ENCODE data around the gene PITPNM2. TPM values are rescaled to one million over a fixed set of nuclear protein-coding genes. Genes with fewer than 3 reads are reported as not detected.

The PITPNM2 gene
- total RNA-seq, 4 donors from 2014 or later: 10.4 to 24.4 (median 13.3) TPM

DNA sequence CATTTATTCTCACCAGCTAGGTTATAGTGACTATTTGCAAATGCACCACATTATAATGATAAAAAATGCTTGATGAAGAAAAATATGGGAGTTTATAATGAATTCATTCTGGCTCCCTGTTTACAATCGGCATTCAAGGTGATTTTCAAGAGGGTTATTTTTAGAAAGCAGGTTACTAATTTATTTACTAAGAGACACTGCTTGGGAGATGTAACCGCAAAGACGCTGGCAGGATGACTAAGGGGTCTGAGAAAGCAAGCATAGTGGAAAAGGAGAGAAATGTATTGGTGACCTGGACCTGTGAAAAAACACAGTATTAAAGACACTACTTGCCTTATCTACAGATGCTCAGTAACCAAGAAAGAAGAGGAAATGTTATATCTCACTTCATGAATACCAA lies 13.3 kb upstream of the PITPNM2 start:
- Histone ChIP-seq H3K4me3 (no peak overlapping the region), H3K9me3 (no peaks in the 10 kb centered on the region), H3K27ac (replicated peaks in 1 of 4) (no peak overlapping the region), H3K36me3 (peaks cover 0 to 56% (median 37%) of the 10 kb centered on the region in 4 donors), H3K27me3 (no peaks in the 10 kb centered on the region), H3K4me1 (no peaks in the 10 kb centered on the region)
- DNase-seq (ENCODE audit: extremely low spot score): no peak
- intact Hi-C loops (cut with DNase I): no loop called here
- 92% methylated on average over 3 of the region's 3 CpGs for WGBS
- TF ChIP-seq, protein P1, sequence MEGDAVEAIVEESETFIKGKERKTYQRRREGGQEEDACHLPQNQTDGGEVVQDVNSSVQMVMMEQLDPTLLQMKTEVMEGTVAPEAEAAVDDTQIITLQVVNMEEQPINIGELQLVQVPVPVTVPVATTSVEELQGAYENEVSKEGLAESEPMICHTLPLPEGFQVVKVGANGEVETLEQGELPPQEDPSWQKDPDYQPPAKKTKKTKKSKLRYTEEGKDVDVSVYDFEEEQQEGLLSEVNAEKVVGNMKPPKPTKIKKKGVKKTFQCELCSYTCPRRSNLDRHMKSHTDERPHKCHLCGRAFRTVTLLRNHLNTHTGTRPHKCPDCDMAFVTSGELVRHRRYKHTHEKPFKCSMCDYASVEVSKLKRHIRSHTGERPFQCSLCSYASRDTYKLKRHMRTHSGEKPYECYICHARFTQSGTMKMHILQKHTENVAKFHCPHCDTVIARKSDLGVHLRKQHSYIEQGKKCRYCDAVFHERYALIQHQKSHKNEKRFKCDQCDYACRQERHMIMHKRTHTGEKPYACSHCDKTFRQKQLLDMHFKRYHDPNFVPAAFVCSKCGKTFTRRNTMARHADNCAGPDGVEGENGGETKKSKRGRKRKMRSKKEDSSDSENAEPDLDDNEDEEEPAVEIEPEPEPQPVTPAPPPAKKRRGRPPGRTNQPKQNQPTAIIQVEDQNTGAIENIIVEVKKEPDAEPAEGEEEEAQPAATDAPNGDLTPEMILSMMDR (IDR thresholded peaks at IDR 0.05): no peak
- TF ChIP-seq POLR2A (IDR thresholded peaks at IDR 0.05; ENCODE audit: low read depth) (no peak), POLR2AphosphoS5 (IDR thresholded peaks at IDR 0.05) (no peak), EP300 (IDR thresholded peaks at IDR 0.05) (no peak)

DNA sequence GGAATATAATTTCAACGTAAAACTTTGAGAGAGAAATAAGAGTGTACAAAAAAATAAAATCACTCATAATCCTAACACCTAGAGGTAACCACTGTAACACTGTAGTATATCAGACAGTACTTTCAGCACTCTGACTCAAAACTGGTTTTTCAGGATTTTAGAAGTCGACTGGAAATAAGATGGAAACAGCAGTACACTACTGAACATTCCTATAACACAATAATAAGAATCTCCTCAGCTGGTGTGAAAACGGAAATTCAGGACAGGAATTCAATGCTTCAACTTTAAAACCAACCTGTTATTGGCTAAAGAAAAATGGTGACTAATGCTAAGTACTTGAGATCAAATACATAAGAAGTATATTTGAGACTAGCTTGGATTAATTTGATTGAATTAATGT lies 12.3 kb upstream of the PITPNM2 start:
- Histone ChIP-seq H3K9me3 (no peaks in the 10 kb centered on the region), H3K4me1 (no peaks in the 10 kb centered on the region), H3K4me3 (no peak overlapping the region), H3K36me3 (peaks cover 0 to 58% (median 37%) of the 10 kb centered on the region in 4 donors), H3K27me3 (no peaks in the 10 kb centered on the region), H3K27ac (replicated peaks in 1 of 4) (no peak overlapping the region)
- intact Hi-C loops (cut with DNase I): no loop called here
- 92% methylated on average over 3 of the region's 3 CpGs for WGBS
- no peak for DNase-seq (ENCODE audit: extremely low spot score)
- TF ChIP-seq EP300 (IDR thresholded peaks at IDR 0.05) (no peak), POLR2A (IDR thresholded peaks at IDR 0.05; ENCODE audit: low read depth) (no peak), POLR2AphosphoS5 (IDR thresholded peaks at IDR 0.05) (no peak)
- TF ChIP-seq, protein P1 (IDR thresholded peaks at IDR 0.05): no peak

DNA sequence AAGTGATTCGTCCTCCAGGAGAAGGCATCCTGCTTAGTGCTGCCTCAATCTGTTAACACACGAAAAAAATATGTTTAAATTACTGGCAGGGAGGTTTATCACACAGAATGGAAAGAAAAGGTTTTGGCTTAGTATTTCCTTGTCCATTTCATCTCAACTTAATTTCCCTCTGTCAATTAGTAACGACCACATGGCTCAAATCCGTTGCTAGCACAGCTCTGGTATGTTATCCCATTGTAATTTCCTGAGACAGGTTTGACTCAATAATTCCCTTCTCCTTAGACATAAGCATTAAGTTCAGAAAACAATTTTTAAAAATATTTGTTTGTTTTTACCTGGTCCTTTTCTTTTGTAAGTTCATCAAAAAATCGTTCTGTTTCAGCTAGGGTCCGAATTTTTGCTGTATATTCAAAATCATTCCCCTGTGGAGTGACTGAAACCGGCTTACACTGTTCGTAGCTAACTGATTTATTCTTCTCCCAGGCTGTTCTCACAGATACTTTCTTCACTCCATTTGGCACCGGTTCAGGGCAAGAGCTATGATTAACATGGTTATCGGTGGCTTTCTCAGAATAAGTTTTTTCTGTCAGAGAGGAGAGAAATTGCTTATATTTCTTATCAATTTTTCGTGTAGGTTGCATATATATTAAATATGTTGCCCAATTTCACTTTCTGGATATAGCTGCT lies 10.1 kb upstream of the PITPNM2 start:
- intact Hi-C loops (cut with DNase I): no loop called here
- no peaks in the 10 kb centered on the region for H3K4me1 ChIP-seq
- H3K36me3 ChIP-seq: peaks cover 0 to 50% (median 32%) of the 10 kb centered on the region in 4 donors
- no peak overlapping the region for H3K27ac ChIP-seq (replicated peaks in 1 of 4)
- DNase-seq (ENCODE audit: extremely low spot score): no peak
- WGBS: 75% methylated on average over 11 of the region's 11 CpGs
- H3K9me3 ChIP-seq: no peaks in the 10 kb centered on the region
- no peak overlapping the region for H3K4me3 ChIP-seq
- TF ChIP-seq, protein P1 (IDR thresholded peaks at IDR 0.05): no peak
- TF ChIP-seq POLR2AphosphoS5 (IDR thresholded peaks at IDR 0.05): no peak
- no peaks in the 10 kb centered on the region for H3K27me3 ChIP-seq

DNA sequence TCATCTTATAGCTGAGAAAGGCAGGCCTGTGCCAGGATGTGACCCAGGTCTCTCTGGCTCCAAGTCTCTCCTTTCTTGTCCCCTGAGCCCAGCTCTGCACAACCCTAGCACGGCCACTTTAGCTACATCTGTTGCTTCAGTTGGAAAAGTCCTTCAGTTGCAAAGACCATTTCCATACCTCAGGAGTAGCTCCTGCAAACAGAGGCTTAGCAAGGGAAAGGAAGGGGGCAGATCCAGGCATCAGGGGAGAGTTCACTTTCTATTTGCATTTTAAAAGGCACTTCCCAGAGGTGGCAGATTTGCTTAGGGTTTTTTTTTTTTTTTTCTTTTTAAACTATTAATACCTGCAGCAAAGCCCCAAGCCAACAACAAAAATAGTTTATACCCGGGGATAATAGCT lies 3.0 kb upstream of the PITPNM2 start:
- Histone ChIP-seq H3K27me3 (no peaks in the 10 kb centered on the region), H3K4me1 (peaks cover 14 to 30% (median 23%) of the 10 kb centered on the region in 4 donors), H3K27ac (replicated peaks in 1 of 4) (no peak overlapping the region), H3K9me3 (no peaks in the 10 kb centered on the region), H3K36me3 (peaks cover 0 to 10% (median 2%) of the 10 kb centered on the region in 4 donors), H3K4me3 (no peak overlapping the region)
- DNase-seq (ENCODE audit: extremely low spot score): no peak
- WGBS: 71% methylated on average over 2 of the region's 2 CpGs
- intact Hi-C loops (cut with DNase I): loop anchor here (5.0 to 10.0 kb wide), 2 partner anchors 78 to 179 kb away; partner anchors contain the start of genes MPHOSPH9, MTRFR and OGFOD2
- TF ChIP-seq EP300 (IDR thresholded peaks at IDR 0.05) (no peak), POLR2A (IDR thresholded peaks at IDR 0.05; ENCODE audit: low read depth) (no peak), POLR2AphosphoS5 (IDR thresholded peaks at IDR 0.05) (no peak)
- TF ChIP-seq, protein P1 (IDR thresholded peaks at IDR 0.05): no peak

All from esophagus muscularis mucosa (tissue), 4 donors.